ENCODE measurements around the gene CCDC148. TPM values are rescaled to one million over a fixed set of nuclear protein-coding genes. Genes with fewer than 3 reads are reported as not detected.

CCDC148 gene
- total and polyA plus RNA-seq, 2 donors (not counting 3 experiments of a cell fraction or from before 2014, with no cell fraction given), result 0.04 to 0.69 TPM

GRCh38 chr2:158500333-158500732, 43.8 kb upstream of the CCDC148 start:
- H3K4me2 ChIP-seq (ENCODE audit: insufficient read depth, low read length), result no peak overlapping the region
- H3K9me1 ChIP-seq (replicated peaks; ENCODE audit: control insufficient read depth, extremely low read depth, insufficient read depth, low read length), result no peaks in the 10 kb centered on the region
- FAIRE-seq (no peak), DNase-seq (ENCODE audit: low read depth, low spot score) (no peak)
- peaks cover 2% of the 10 kb centered on the region for H4K20me1 ChIP-seq (replicated peaks; ENCODE audit: control insufficient read depth, extremely low read depth, insufficient read depth, low read length)
- no TSS peak for BruUV-seq (replicated peaks)
- H3K36me3 ChIP-seq (ENCODE audit: control insufficient read depth in 2 of 2, extremely low read depth in 1 of 2, insufficient read depth in 2 of 2, low read length in 2 of 2), result no peaks in the 10 kb centered on the region
- POLR2A ChIA-PET, result no interaction called here
- no peak overlapping the region for H3K27ac ChIP-seq (ENCODE audit: insufficient read depth, low read depth, low read length)
- TF ChIP-seq MAX (IDR thresholded peaks at IDR 0.05; ENCODE audit: insufficient read depth, insufficient read length) (no peak), EZH2 (IDR thresholded peaks at IDR 0.05; ENCODE audit: borderline replicate concordance, low read depth, low read length, severe bottlenecking) (no peak), MYC (IDR thresholded peaks at IDR 0.05; ENCODE audit: low read depth, low read length) (no peak), POLR2AphosphoS5 (IDR thresholded peaks at IDR 0.05; ENCODE audit: insufficient read depth, low read depth, low read length) (no peak), CTCF (IDR thresholded peaks at IDR 0.05; ENCODE audit: extremely low read depth in 1 of 2, insufficient read depth in 1 of 2, low read depth in 1 of 2, low read length in 2 of 2) (no peak), POLR2A (IDR thresholded peaks at IDR 0.05; ENCODE audit: low read depth, low read length) (no peak), FOS (IDR thresholded peaks at IDR 0.05; ENCODE audit: borderline replicate concordance, insufficient read depth, low read length) (no peak)
- H3K4me3 ChIP-seq (replicated peaks in 1 of 3; ENCODE audit: insufficient read depth in 1 of 3, low read depth in 1 of 3, low read length in 3 of 3), result no peak overlapping the region
- intact Hi-C loops (cut with micrococcal nuclease), result no loop called here
- H3K79me2 ChIP-seq (ENCODE audit: control insufficient read depth, insufficient read depth, low read length), result peaks cover 27% of the 10 kb centered on the region
- no peaks in the 10 kb centered on the region for H3K27me3 ChIP-seq (ENCODE audit: control insufficient read depth in 2 of 2, insufficient read depth in 2 of 2, low read length in 2 of 2)
- H3K9ac ChIP-seq (replicated peaks; ENCODE audit: extremely low read depth, insufficient read depth, low read length), result no peak overlapping the region
- H3K9me3 ChIP-seq (replicated peaks; ENCODE audit: control insufficient read depth, insufficient read depth, low read length), result no peaks in the 10 kb centered on the region
- CTCF ChIA-PET, result interaction anchor here (1.3 kb wide), 1 partner anchor 8 kb away, joined by 3 read pairs; no protein-coding TSS in a partner anchor
- H2AFZ ChIP-seq (ENCODE audit: low read depth, low read length), result no peak overlapping the region
- dilution Hi-C loops (cut with MboI; ENCODE audit: extremely low pct_ligation_motif_present, low sequenced_read_pairs), result no loop called here
- H3K4me1 ChIP-seq (ENCODE audit: control insufficient read depth, extremely low read depth, insufficient read depth, low read length), result peaks cover 2% of the 10 kb centered on the region

Data from endothelial cell of umbilical vein (primary cell).